IMR-90 (cell line): ENCODE measurements around the gene CD72.
"Not testable (repeated sequence)": the region's sequence is repeated elsewhere in the genome, so short reads cannot be mapped to it uniquely, and the experiment has no call there.

Experiments used
- POLR2A ChIP-seq: IDR thresholded peaks from 2 replicates; pipeline ENCODE4 v1.6.1; 2012; ENCODE audit warnings: mild to moderate bottlenecking, low read depth, low read length
- TF ChIP-seq, protein P1 (sequence below): conservative IDR thresholded peaks from 2 replicates; pipeline ENCODE4 v1.5.1; 2012; ENCODE audit warnings: mild to moderate bottlenecking, low read depth, low read length, improper control_type of control experiment

- TF ChIP-seq, protein P1, sequence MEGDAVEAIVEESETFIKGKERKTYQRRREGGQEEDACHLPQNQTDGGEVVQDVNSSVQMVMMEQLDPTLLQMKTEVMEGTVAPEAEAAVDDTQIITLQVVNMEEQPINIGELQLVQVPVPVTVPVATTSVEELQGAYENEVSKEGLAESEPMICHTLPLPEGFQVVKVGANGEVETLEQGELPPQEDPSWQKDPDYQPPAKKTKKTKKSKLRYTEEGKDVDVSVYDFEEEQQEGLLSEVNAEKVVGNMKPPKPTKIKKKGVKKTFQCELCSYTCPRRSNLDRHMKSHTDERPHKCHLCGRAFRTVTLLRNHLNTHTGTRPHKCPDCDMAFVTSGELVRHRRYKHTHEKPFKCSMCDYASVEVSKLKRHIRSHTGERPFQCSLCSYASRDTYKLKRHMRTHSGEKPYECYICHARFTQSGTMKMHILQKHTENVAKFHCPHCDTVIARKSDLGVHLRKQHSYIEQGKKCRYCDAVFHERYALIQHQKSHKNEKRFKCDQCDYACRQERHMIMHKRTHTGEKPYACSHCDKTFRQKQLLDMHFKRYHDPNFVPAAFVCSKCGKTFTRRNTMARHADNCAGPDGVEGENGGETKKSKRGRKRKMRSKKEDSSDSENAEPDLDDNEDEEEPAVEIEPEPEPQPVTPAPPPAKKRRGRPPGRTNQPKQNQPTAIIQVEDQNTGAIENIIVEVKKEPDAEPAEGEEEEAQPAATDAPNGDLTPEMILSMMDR = not testable (repeated sequence)
- not testable (repeated sequence) for TF ChIP-seq POLR2A
Observed at GRCh38 chr9:35579659-35580227, 38.5 kb downstream of the CD72 start.
